ENCODE data around the gene TEPSIN. TPM values are rescaled to one million over a fixed set of nuclear protein-coding genes. Genes with fewer than 3 reads are reported as not detected.

TEPSIN gene
- total and polyA plus RNA-seq, 7 donors: 10.9 to 22.1 (median 12.5) TPM

DNA sequence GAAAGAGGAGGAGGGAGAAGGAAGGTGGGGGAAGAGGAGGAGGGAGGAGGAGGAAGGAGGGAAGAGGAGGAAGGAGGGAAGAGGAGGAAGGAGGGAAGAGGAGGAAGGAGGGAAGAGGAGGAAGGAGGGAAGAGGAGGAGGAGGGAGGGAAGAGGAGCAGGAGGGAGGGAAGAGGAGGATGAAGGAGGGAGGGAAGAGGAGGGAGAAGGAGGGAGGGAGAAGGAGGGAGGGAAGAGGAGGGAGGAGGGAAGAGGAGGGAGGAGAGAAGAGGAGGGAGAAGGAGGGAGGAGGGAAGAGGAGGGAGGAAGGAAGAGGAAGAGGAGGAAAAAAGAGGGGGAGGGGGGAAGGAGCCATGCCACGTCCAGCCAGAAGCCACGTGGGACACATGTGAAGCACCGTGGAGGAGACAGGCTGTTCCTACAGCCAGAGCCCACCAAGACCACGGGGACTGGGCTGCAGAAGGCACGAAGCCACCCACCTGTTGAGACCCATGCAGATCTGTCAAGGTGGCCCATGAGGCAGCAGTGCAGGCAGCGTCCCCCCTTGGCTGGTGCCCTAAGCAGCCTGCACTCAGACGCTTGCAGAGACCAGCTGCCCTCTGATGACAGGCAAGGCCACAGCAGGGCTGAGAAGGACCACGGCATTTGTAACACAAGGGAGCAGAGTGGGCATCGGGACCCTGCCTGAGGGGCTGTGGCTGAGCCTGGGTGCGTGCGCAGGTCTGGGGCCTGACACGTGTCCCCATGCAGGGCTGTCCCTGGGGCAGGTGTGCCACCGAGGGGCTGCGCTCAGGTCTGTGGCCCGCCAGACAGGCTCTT, 10.6 kb upstream of the TEPSIN start:
- peak; percentile 7 to 49 for DNase-seq
- Histone ChIP-seq H3K4me3 (no peak overlapping the region), H3K36me3 (ENCODE audit: insufficient read depth in 1 of 2, low read depth in 1 of 2) (peaks cover 0 to 21% of the 10 kb centered on the region in 2 donors), H3K4me1 (peaks cover under 1% of the 10 kb centered on the region), H3K27ac (no peak overlapping the region), H3K9me3 (no peaks in the 10 kb centered on the region), H3K27me3 (ENCODE audit: insufficient read depth in 3 of 3, low read length in 2 of 3) (no peaks in the 10 kb centered on the region)
- WGBS, 3 donors: 85 to 88% (median 87%) methylated on average over 15 of the region's 15 CpGs
- ATAC-seq: no peak
- TF ChIP-seq, protein P1, sequence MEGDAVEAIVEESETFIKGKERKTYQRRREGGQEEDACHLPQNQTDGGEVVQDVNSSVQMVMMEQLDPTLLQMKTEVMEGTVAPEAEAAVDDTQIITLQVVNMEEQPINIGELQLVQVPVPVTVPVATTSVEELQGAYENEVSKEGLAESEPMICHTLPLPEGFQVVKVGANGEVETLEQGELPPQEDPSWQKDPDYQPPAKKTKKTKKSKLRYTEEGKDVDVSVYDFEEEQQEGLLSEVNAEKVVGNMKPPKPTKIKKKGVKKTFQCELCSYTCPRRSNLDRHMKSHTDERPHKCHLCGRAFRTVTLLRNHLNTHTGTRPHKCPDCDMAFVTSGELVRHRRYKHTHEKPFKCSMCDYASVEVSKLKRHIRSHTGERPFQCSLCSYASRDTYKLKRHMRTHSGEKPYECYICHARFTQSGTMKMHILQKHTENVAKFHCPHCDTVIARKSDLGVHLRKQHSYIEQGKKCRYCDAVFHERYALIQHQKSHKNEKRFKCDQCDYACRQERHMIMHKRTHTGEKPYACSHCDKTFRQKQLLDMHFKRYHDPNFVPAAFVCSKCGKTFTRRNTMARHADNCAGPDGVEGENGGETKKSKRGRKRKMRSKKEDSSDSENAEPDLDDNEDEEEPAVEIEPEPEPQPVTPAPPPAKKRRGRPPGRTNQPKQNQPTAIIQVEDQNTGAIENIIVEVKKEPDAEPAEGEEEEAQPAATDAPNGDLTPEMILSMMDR (IDR thresholded peaks at IDR 0.05): no peak
- intact Hi-C loops (cut with DNase I): loop anchor here in 1 of 2 donors (5.0 to 10.0 kb wide), 2 partner anchors 143 to 225 kb away; no protein-coding TSS in a partner anchor

DNA sequence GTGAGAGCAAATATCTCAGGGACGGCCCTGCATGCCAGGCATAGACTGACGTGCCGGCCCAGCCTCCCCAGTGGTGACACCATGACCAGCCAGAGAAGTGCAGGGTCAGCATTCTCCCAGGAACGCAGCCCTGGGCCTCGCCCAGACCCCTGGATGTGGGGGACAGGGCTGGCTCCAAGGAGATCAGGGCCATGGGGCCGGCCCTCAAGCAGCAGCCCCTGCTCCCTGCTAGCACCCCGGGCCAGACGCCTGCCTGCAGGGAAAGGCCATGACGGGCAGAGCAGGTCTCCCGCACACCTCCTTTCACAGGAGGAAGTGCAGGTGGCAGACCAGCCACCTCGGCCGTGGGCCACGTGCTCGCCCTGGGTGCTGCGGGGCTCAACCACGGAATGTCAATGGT, 9.8 kb upstream of the TEPSIN start:
- Histone ChIP-seq H3K4me3 (no peak overlapping the region), H3K9me3 (no peaks in the 10 kb centered on the region), H3K27me3 (ENCODE audit: insufficient read depth in 3 of 3, low read length in 2 of 3) (no peaks in the 10 kb centered on the region), H3K36me3 (ENCODE audit: insufficient read depth in 1 of 2, low read depth in 1 of 2) (peaks cover 0 to 21% of the 10 kb centered on the region in 2 donors), H3K4me1 (no peaks in the 10 kb centered on the region), H3K27ac (no peak overlapping the region)
- DNase-seq: peak; percentile 11 to 46
- 83 to 90% (median 86%) methylated on average over 16 of the region's 16 CpGs for WGBS, 3 donors
- TF ChIP-seq, protein P1 (IDR thresholded peaks at IDR 0.05): no peak
- no peak for ATAC-seq
- intact Hi-C loops (cut with DNase I): loop anchor here in 1 of 2 donors (10.0 kb wide), 1 partner anchor 224 kb away; no protein-coding TSS in a partner anchor

DNA sequence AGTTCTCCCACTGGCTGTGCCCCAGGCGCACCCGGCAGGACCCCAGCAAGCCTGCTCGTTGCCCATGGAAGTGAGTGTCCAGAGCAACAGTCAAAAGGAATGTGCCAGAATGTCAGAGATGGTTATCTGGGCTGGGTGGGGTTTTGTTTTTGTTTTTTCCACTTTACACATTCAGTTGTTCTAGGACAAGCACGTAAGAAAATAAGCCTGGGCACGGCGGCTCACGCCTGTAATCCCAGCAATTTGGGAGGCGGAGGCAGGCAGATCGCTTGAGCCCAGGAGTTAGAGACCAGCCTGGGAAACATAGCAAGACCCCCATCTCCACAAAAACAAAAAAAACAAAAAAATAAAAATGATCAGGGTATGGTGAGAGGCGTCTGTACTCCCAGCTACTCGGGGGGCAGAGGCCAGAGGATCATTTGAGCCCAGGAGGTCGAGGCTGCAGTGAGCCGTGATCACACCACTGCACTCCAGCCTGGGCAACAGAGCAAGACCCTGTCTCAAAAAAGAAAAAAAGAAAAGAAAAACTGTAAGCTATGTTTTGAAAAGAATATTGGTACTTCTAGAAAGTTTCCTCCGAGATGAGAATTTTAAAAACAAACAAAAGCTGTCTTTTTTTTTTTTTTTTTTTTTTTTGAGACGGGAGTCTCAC, 8.6 kb upstream of the TEPSIN start:
- intact Hi-C loops (cut with DNase I): loop anchor here in 1 of 2 donors (10.0 kb wide), 1 partner anchor 223 kb away; no protein-coding TSS in a partner anchor
- Histone ChIP-seq H3K4me1 (no peaks in the 10 kb centered on the region), H3K27me3 (ENCODE audit: insufficient read depth in 3 of 3, low read length in 2 of 3) (no peaks in the 10 kb centered on the region), H3K36me3 (ENCODE audit: insufficient read depth in 1 of 2, low read depth in 1 of 2) (peaks cover 0 to 21% of the 10 kb centered on the region in 2 donors), H3K9me3 (no peaks in the 10 kb centered on the region), H3K4me3 (no peak overlapping the region), H3K27ac (no peak overlapping the region)
- TF ChIP-seq, protein P1 (IDR thresholded peaks at IDR 0.05): no peak
- peak in 1 of 2 donors; percentile 3 for DNase-seq
- 89 to 93% (median 92%) methylated on average over 14 to 15 of the region's 15 CpGs for WGBS, 3 donors
- ATAC-seq: no peak

DNA sequence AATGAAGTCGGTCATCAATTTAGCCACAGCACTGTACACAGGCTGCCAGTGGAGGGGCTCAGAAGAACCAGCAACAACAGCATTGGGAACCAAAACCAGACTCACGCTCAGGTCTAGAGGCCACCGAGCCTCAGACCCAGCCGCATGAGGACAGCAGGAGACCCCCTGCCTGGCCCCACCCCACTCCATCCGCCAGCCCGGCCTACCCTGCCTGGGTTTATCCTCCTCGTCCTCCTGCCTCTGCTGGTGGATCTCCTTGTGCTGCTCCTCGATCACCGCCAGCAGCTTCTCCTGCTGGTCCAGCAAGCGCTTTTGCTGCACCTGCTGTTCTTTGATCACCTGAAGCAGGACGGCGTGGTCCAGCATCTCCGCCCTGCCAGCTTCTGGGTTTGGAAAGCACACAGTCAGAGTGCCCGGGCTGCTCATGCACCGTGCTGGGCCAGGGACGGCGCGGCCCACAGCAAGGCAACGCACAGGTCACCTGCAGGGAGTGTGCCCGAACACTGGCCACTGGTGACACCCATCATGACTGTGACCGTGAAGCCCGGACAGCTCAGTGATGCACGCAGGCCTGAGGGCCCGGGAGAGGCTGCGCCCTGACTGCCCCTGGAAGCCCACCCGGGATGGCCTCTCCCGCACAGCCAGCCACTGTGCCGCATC, 8.0 kb upstream of the TEPSIN start:
- WGBS, 3 donors: 92 to 93% (median 92%) methylated on average over 28 of the region's 28 CpGs
- no peak overlapping the region for H3K27ac ChIP-seq
- H3K4me1 ChIP-seq: no peaks in the 10 kb centered on the region
- intact Hi-C loops (cut with DNase I): loop anchor here in 1 of 2 donors (10.0 kb wide), 1 partner anchor 222 kb away; no protein-coding TSS in a partner anchor
- DNase-seq: peak; percentile 11 to 51
- H3K9me3 ChIP-seq: no peaks in the 10 kb centered on the region
- peak in 1 of 4 donors; percentile 1 for ATAC-seq
- no peak overlapping the region for H3K4me3 ChIP-seq
- no peaks in the 10 kb centered on the region for H3K27me3 ChIP-seq (ENCODE audit: insufficient read depth in 3 of 3, low read length in 2 of 3)
- TF ChIP-seq, protein P1 (IDR thresholded peaks at IDR 0.05): no peak
- H3K36me3 ChIP-seq (ENCODE audit: insufficient read depth in 1 of 2, low read depth in 1 of 2): peaks cover 0 to 21% of the 10 kb centered on the region in 2 donors

Measured in psoas muscle (tissue), 8 donors.